IPS-18a (cell line): ENCODE measurements around the gene TMEM203.

Experiments used
- H3K27ac ChIP-seq: one replicate; pipeline ENCODE4 v1.5.1; 2013; ENCODE audit warnings: low read length
- H3K27me3 ChIP-seq: one replicate; pipeline ENCODE4 v1.6.1; 2013; ENCODE audit warnings: mild to moderate bottlenecking, low read length; ENCODE audit not compliant: control insufficient read depth, insufficient read depth
- H3K36me3 ChIP-seq: one replicate; pipeline ENCODE4 v1.6.1; 2013; ENCODE audit warnings: low read depth, low read length; ENCODE audit not compliant: control insufficient read depth
- H3K4me1 ChIP-seq: one replicate; pipeline ENCODE4 v1.6.1; 2013; ENCODE audit warnings: low read depth, low read length; ENCODE audit not compliant: control insufficient read depth
- H3K4me3 ChIP-seq: one replicate; pipeline ENCODE4 v1.5.1; 2013; ENCODE audit warnings: low read length
- H3K9ac ChIP-seq: one replicate; pipeline ENCODE4 v1.6.1; 2013; ENCODE audit warnings: mild to moderate bottlenecking, low read length, moderate library complexity
- H3K9me3 ChIP-seq: one replicate; pipeline ENCODE4 v1.6.1; 2013; ENCODE audit warnings: low read depth, low read length; ENCODE audit not compliant: control insufficient read depth

TMEM203 gene

GRCh38 chr9:137174722-137175293, 30.6 kb downstream of the TMEM203 start:
- no peak overlapping the region for H3K27ac ChIP-seq
- H3K4me3 ChIP-seq, result peak overlapping the region; percentile 6
- H3K4me1 ChIP-seq, result no peaks in the 10 kb centered on the region
- H3K9ac ChIP-seq, result no peak overlapping the region
- H3K27me3 ChIP-seq, result peaks cover 62% of the 10 kb centered on the region
- no peaks in the 10 kb centered on the region for H3K9me3 ChIP-seq
- peaks cover under 1% of the 10 kb centered on the region for H3K36me3 ChIP-seq

GRCh38 chr9:137173796-137174664, 31.4 kb downstream of the TMEM203 start:
- Histone ChIP-seq H3K36me3 (no peaks in the 10 kb centered on the region), H3K27ac (no peak overlapping the region), H3K9me3 (no peaks in the 10 kb centered on the region), H3K9ac (no peak overlapping the region), H3K4me1 (no peaks in the 10 kb centered on the region), H3K27me3 (peaks cover 70% of the 10 kb centered on the region), H3K4me3 (no peak overlapping the region)

GRCh38 chr9:137172901-137173795, 32.3 kb downstream of the TMEM203 start:
- Histone ChIP-seq H3K9me3 (no peaks in the 10 kb centered on the region), H3K4me1 (no peaks in the 10 kb centered on the region), H3K36me3 (no peaks in the 10 kb centered on the region), H3K27ac (no peak overlapping the region), H3K4me3 (no peak overlapping the region), H3K27me3 (peaks cover 79% of the 10 kb centered on the region), H3K9ac (no peak overlapping the region)

- Histone ChIP-seq H3K4me3 (no peak overlapping the region), H3K9me3 (no peaks in the 10 kb centered on the region), H3K36me3 (no peaks in the 10 kb centered on the region), H3K27me3 (peaks cover 96% of the 10 kb centered on the region), H3K9ac (no peak overlapping the region), H3K27ac (no peak overlapping the region), H3K4me1 (no peaks in the 10 kb centered on the region)
Measured at GRCh38 chr9:137171149-137171900, 34.1 kb downstream of the TMEM203 start.

GRCh38 chr9:137170486-137171148, 34.8 kb downstream of the TMEM203 start:
- Histone ChIP-seq H3K4me3 (no peak overlapping the region), H3K9ac (no peak overlapping the region), H3K27me3 (peaks cover 96% of the 10 kb centered on the region), H3K9me3 (no peaks in the 10 kb centered on the region), H3K4me1 (no peaks in the 10 kb centered on the region), H3K27ac (no peak overlapping the region), H3K36me3 (no peaks in the 10 kb centered on the region)

GRCh38 chr9:137169896-137170358, 35.5 kb downstream of the TMEM203 start, which contains the start of gene LRRC26:
Gene LRRC26 (minus strand): TSS chr9:137170051. CDS start chr9:137169943, 108 bp downstream.
- Histone ChIP-seq H3K4me1 (no peaks in the 10 kb centered on the region), H3K9ac (no peak within 1 kb of the TSS), H3K27ac (no peak within 1 kb of the TSS), H3K9me3 (no peaks in the 10 kb centered on the region), H3K36me3 (no peaks in the 10 kb centered on the region), H3K4me3 (peak within 1 kb of the TSS; percentile 47), H3K27me3 (peaks cover 96% of the 10 kb centered on the region)

- Histone ChIP-seq H3K9ac (no peak overlapping the region), H3K36me3 (no peaks in the 10 kb centered on the region), H3K4me3 (peak overlapping the region; percentile 47), H3K27me3 (peaks cover 99% of the 10 kb centered on the region), H3K4me1 (no peaks in the 10 kb centered on the region), H3K9me3 (no peaks in the 10 kb centered on the region), H3K27ac (no peak overlapping the region)
Measured at GRCh38 chr9:137168904-137169856, 36.3 kb downstream of the TMEM203 start.

- peaks cover 99% of the 10 kb centered on the region for H3K27me3 ChIP-seq
Measured at GRCh38 chr9:137168573-137168903, 36.9 kb downstream of the TMEM203 start.

GRCh38 chr9:137167747-137168572, 37.5 kb downstream of the TMEM203 start:
- H3K36me3 ChIP-seq, result no peaks in the 10 kb centered on the region
- H3K4me3 ChIP-seq, result no peak overlapping the region
- no peaks in the 10 kb centered on the region for H3K4me1 ChIP-seq
- H3K9me3 ChIP-seq, result no peaks in the 10 kb centered on the region
- H3K27ac ChIP-seq, result no peak overlapping the region
- H3K9ac ChIP-seq, result no peak overlapping the region
- H3K27me3 ChIP-seq, result peaks cover 99% of the 10 kb centered on the region

More at GRCh38 chr9:137168573-137168903, 36.9 kb downstream of the TMEM203 start:
- H3K9me3 ChIP-seq, result no peaks in the 10 kb centered on the region
- peak overlapping the region; percentile 47 for H3K4me3 ChIP-seq
- no peaks in the 10 kb centered on the region for H3K4me1 ChIP-seq
- no peak overlapping the region for H3K9ac ChIP-seq
- H3K27ac ChIP-seq, result no peak overlapping the region
- no peaks in the 10 kb centered on the region for H3K36me3 ChIP-seq
